GM13977 (cell line): ENCODE data around the gene ID4.

ENCODE experiments used
- DNase-seq: peaks from one replicate; pipeline ENCODE4 v3.0.0; 2012; ENCODE audit warnings: low spot score
- CTCF ChIP-seq: IDR thresholded peaks from 2 replicates; pipeline ENCODE4 v1.5.1; 2012; ENCODE audit warnings: mild to moderate bottlenecking, control low read depth; ENCODE audit not compliant: insufficient read depth; ENCODE audit errors: extremely low read depth, missing control alignments
- in situ Hi-C: fragments of 300-500 bp; cut with MboI; formaldehyde crosslinking; loops from one replicate; pipeline ENCODE4 v1.12.0; 2022; ENCODE audit warnings: low sequenced_read_pairs, low pct_unique_long_range_greater_than_20kb, mixed read lengths, inconsistent platforms; ENCODE audit not compliant: unreplicated experiment

Gene ID4

GRCh38 chr6:19876672-19877071 is 39.5 kb downstream of the ID4 start:
- no peak for TF ChIP-seq CTCF
- DNase-seq: no peak
- in situ Hi-C loops: no loop called here

- in situ Hi-C loops: no loop called here
- no peak for TF ChIP-seq CTCF
- no peak for DNase-seq
These were observed 42.5 kb downstream of the ID4 start for GRCh38 chr6:19879663-19880062.

GRCh38 chr6:19880066-19880465 is 42.9 kb downstream of the ID4 start:
- no peak for DNase-seq
- TF ChIP-seq CTCF: no peak
- in situ Hi-C loops: no loop called here

- DNase-seq: no peak
- in situ Hi-C loops: no loop called here
- TF ChIP-seq CTCF: no peak
These were observed 54.3 kb downstream of the ID4 start for GRCh38 chr6:19891451-19891850.
